SIG-M5 treated with dmso at 0.1 percent for 504 hours (cell line): ENCODE measurements around the gene NPTN.
"Not testable (repeated sequence)": the region's sequence is repeated elsewhere in the genome, so short reads cannot be mapped to it uniquely, and the experiment has no call there.

ENCODE experiments used
- DNase-seq: peaks from one replicate; lab custom pipeline; 2025; ENCODE audit not compliant: unreplicated experiment; lab: John Stamatoyannopoulos, UW

NPTN gene

DNA sequence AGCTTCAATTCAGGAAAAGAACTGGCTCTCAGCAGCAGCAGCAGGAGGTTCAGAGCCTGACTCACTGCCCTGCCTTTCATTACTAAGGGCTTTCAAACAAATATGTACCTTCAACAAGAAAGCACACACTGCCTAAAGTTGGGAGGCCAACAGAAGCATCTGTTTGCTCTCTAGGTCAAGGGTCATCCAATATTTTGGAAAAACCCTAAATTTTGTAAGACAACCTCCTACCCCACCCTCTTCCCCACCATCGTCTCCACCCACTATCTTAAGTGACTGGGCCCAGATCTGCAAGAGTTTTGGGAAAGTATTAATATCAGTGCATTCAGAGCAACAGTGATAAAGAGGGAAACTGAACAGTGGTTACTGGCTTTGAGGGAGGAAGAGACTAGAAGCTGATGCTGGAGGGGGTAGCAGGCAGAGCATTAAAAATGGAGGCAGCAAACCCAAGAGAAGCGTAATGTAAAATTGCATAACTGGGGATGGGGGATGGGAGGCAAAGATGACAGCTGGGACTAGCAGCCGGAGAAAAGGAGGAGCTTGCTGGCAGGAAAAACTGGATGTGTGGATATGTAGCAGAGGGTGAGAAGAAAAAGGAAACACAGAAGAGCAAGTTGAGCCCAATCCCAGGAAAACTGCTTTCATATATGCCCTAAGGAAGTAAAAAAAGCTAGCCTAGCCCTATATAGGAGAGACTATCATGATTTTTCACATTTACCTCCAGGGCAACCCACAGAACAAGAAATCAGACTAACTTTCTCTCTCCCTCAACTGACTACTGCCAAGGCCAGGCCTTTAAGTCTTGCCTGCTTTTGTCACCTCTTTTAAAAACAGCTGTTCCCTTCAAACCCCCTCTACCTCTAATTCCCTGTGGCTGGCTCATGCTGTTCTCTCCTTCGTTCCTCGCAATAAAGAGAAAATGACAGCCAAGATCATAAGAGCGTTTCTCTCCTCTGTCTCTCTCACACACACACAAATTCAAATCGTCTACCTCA is 31.4 kb downstream of the NPTN start:
- DNase-seq = peak; percentile 38

DNA sequence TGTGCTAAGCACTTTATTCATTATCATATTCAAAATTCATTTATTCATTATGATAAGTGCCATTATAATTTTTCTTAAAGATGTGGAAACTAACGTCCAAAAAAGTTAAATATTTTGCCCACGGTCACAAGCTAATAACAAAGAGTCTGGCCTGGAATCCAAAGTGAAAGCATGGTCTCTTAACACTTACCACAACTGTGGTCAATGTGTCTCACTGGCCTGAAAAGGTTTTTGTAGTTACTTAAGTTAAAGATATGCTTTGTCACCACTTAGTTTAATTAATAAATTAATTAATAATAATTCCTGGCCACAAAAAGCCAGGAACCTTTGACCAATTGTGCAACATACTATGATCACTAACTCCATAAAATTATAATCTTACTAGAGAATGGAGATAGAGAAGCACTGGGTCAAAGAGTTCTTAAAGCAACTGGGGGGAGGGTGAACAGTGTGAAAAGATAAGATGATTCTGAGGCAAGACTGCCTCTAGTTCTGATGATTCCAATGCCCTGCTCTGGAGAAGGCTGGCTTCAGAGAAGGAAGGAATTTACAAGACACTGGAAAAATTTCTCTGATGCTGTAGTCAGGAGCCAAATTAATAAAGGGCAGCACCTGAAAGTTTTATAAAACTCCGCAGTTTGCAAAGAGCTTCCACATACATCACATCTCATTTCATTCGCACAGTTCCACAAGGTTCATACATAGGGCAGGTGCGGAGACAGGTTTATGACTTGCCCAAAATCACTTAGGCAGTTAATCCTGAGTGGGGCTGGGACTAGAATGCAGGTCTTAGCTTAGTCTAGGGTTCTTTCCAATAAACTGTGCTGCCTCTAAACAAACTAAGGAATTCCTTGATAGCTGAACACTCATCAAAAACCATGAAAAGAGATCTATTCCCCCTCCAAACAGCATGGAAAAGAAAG is 32.5 kb downstream of the NPTN start:
- DNase-seq = no peak

DNA sequence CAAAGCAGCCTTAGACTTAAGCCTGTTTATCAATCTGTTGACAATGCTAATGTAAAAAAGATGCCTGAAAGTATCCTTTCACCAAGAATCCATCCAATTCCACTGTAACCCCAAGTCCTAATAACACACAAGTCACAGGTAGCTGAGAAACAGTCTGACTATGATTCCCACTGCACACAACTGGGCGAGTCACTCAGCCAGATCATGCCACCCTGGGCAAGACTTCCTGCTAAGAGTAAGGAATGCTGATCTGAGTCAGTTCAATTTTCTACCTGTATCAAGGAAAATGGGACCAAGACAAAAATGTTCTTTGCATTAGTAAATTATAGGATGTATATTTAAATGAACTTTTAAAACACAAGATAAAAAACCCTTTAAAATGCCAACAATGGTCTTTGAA is 33.3 kb downstream of the NPTN start:
- no peak for DNase-seq

DNA sequence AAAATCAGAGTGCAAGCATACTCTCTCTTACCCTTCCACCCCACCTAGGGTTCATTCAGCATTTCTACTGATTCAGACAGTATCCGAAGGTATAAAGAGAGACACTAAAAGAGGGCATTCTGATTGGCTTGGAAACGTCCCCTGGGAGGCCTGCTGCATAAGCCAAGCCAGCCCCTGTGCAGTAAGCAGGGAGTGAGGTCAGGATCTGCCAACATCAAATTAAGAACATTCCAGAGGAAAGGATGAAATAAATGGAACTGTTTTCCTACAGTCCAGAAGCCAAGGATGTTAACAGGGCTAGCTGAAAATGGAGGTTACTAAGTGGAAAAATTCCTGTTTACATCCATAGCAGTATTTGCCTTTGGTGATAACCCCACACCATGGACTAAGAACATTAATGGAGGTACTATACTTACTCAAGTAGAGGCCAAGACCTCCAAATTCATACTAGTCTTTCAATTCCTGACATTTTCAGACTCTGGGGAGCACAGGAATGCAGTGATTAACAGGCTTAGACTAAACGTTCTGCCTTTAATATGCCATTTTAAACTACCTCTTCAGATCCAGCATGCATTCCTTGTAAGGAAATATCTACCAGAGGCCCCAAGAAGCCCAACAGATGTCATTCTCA is 34.5 kb downstream of the NPTN start:
- no peak for DNase-seq

DNA sequence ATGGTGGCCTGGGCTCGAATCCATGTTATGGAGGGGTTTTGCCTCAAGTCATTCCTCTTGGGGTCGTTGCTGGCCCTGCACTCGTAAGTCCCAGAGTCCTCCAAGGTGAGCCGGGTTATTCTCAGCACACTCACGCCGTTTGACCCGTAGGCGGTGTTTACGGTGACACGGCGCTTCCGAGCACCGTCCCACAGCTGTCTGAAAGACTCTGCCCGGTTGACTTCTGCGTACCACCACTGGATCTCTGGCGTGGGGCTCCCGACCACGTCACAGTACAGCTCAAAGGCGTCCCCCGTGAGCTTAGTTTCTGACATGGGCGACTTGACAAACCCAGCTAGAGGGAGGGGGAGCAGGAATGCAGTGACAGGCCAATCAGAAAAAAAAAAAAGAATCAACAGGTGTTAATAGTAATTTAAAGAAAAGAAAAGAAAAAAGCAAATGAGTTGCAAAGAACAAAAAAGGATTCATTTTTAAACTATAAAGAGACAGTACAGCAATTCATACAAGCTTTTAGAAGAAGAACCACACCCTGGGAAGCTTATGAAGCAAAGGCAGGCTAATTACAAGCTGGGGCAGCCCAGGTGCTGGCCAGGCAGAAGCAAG is 36.1 kb downstream of the NPTN start:
- no peak for DNase-seq

DNA sequence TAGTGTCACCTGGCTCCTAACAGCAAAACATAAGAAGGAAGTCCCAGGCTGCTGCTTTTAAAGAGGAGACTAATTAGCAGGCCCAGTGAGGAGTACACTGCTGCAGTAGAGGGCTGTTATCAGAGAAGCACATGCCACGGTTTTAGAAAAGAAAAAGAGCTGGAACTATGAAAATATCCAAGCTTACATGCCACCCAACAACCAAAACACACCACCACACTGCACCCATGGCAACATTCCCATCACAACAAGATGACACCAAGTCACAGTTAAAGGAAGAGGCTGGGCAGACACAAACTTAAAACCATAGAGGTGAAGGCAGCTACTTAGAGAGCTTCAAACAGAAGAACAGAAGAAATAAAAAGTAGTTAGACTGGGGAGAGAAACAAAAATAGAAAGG is 37.0 kb downstream of the NPTN start:
- DNase-seq = no peak

DNA sequence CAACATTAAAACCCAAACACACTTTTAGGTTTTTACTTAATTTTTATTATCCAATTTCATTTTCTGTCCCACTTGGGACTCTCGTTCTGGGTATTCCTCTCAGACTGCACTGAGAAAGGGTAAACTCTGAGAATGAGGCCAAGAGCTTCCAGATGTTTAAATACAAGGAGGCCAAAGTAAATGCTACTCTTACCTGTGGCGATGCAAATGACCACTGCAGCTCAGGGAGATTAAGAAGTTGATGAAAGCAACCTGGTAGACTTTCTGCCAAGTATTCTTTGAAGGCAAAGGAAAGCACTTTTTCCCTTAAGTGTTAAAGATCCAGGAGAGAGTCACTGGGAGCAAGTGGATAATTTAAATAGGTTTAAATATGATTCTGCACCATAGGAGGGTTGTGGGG is 39.1 kb downstream of the NPTN start:
- DNase-seq = no peak

DNA sequence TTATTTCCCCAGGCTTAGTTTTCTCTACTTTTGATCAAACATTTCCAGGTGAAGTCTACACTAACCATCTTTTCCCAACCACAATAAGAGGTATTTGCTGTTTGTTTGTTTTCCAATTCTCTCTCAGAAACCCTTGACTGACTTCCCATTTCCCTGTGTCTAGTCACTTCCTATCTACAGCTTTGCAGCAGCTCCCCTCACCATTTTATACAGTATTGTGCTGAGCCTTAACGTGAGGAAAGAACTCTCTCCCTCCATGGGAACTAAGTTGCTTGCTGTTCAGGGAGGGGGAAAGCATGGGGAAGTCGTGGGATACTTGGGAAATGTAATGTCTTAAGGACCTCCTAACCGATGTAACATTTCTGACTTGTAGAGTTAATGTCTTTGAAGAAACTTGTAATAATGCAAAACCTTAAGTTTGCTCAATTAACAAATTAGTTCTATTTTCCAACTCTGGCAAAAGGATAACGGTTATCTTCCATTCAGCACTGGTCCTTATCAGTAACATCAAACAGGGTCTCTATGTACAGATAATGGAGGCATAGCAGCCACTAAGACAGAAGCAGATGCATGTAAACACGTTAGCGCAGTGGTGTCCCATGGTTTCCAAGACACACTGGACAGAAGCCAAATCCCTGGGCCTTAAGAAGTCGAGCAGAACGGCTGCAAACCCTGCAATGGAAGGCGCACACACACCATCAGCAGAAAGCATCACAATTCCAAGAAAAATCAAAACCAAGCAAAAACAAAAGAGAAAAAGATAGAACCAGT is 39.7 kb downstream of the NPTN start:
- DNase-seq = no peak

DNA sequence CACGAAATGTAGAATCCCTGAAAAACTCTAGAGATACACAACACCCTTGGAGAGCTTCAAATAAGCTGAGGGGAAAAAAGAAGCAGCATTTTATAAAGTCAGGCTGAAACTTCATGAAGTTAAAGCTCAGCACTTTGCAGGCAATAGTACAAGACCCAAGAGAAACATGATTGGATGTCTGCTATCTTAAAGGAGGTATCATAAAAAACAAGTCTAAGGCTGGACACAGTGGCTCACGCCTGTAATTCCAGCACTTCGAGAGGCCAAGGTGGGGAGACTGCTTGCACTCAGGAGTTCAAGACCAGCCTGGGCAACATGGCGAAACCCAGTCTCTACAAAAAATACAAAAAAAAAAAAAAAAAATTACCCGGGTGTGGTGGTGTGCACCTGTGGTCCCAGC is 42.9 kb downstream of the NPTN start:
- DNase-seq = no peak

DNA sequence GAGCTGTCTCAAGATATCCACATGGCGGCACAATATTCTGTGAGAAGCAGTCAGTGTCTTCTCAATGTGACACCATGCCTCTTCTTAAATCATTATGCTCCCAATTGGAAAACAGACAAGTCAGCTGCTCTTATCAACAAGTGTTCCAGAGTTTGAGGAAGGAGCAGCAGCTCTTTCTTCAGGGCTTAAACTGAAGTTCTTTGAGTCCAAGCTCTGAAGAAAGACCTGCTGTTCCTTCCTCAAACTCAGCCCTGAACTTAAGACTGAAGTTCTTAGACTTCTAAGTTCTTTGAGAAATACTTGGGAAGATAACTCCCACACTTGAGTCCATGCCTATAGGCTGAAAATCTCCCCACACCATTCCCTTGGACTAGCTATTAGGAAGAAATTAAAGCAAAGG is 43.4 kb downstream of the NPTN start:
- DNase-seq = no peak

DNA sequence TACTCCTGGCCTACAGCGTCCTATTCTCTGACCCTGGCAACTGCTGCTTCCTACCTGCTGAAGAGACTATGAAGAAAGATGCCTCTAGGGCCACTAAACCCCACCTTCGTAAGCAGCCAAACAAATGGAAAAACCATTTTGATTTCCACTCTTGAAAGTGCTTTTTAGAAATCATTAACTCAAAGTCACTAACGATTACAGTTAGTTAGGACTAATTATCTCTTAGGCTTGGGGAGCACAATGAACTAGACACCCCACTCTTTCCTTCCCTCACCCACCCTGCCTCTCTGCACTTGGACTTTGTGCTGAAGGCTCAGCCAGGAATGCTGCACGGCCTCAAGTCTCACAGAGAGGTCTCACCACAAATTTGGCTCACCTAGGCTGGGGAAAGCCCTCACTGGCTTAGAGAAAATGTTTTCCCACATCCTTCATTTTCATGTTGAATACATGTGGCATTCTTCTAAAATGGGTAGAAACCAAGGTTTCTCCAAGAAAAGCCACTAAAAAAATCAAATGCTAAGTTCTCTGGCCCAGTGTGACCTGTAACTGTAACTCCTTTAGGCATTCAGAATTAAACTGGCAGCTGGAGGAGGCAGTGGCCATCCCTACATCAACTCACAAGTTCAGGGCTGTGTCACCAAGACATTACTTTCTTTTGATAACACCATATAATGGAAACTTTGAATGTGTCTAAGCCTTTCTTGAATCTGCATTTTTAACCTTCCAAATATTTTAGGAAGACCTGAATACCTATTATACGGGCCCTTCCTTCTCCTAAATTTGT is 47.1 kb downstream of the NPTN start:
- DNase-seq = no peak

DNA sequence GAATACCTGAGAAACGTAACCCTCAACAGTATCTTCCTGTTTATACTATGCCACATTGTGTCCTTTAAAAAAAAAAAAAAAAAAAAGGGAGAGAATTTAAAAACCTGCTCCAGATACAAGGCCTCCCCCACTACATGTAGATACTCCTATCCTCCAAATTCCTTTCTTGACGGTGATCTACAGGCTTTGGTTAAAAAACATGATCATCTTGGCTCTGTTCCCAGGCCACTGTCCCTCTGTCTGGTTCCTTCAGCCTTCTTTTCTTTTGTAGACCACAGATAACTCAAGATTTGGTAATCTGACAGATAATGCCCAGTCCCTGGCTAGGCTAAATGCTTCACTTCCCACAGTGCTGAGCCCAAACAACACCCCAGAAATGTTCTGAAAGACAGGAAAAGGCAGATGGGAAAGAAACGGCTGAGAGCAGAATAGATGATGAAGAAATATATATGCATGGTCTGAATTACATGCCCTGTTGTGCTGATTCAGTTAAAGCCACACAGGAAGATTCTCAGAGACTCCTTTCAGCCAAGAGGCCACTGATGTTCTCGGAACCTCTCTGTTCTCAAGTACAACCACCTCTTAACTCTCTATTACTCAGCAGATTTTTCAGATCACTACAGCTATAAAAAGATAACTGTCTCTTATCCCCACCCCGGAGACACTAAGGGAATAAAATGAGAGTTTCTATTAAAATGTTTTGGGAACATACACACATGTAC is 48.3 kb downstream of the NPTN start:
- no peak for DNase-seq

DNA sequence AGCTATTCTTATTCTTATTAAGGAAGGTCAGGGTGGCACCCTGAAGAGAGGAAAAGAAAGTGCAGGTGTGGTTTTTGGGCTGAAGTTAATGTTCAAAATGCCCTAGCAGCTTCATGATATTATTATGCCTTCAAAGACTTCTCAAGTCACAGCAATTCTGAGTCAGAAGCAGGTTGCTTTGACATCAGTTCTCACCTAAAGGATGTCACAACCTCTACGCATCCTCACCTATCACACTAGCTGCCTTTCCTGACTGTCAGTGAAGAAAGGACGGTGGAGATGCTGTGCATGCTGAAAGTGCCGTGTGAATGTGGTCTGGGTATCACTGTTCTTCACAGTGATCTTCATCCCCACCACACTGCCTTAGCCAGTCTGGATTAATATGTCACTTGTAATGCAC is 49.6 kb downstream of the NPTN start:
- DNase-seq = no peak

DNA sequence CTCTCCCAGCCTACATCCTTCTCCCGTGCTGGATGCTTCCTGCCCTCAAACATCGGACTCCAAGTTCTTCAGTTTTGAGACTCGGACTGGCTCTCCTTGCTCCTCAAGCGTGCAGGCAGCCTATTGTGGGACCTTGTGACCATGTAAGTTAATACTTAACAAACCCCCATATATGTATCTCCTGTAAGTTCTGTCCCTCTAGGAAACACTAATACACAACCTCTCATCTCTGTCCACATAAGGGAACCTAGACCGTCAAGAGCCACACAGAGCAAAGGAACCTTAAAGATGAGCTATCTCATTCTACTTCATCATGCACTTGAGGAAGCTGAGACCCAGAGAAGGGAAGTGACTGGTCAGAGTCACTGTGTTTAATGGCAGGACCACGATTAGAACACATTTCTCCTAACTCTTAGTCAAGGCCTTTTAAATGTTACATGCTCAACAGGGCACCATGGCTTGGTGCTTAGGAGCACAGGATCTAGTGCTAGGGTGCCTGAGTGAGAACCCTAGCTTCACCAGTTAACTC is 50.3 kb downstream of the NPTN start:
- DNase-seq = no peak

DNA sequence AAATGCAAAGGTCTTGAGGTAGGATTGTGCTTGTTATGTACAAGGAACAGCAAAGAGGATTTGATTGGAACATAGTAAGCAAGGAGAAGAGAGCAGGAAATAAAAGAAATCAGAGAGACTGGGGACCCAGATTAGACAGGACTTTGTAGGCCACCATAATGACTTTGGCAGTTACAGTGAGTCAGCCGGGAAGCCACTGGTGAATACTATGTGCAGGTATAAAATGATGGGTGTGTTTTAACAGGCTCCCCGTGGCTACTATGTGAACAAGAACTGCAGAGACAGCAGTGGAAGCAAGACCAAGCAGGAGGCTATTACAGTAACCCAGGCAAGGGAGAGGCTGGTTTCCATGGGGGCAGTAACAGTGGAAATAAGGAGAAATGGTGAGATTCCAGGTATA is 55.2 kb downstream of the NPTN start:
- no peak for DNase-seq

DNA sequence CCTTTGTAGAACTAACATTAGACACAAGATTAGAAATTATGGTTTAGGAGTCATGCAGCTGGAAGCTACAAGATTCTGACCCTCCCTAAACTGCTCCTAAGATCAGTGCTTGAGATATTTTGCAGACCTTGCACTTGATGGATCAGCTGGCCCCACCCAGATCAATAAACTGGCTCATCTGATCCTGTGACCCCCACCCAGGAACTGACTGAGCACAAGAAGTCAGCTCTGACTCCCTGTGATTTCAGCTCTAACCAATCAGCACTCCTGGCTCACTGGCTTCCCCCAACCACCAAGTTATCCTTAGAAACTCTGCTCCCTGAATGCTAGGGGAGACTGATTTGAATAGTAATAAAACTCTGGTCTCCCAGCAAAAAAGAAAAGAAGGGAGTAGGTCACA is 55.6 kb downstream of the NPTN start:
- DNase-seq = not testable (repeated sequence)

DNA sequence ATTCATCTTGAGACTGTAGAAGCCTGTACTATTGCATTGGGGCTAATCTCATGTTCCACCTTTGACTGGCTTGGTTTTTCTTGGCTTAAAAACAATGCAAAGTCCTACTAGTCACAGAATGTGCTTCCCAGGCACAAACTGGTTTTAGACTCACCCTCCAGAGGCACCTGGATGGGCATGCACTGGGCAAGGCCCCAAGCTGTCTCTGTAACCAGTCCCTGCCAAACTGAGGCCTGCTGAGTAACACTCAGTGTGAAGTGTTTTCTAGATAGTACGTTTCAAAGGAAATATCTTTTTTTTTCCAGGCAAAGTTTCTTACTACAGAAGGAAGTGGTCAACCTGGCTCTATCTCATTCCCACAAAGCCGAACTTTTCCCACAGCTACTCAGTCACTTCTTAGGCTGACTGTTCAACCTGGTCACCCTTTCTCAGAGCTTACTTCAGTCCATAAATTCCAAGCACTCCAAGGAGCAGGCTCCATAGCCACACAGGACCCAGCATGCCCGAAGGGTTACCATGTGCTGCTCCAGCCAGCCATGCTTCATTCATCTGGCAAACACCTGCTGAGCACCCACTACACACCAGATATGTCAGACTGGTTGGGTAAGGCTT is 57.4 kb downstream of the NPTN start:
- DNase-seq = no peak

DNA sequence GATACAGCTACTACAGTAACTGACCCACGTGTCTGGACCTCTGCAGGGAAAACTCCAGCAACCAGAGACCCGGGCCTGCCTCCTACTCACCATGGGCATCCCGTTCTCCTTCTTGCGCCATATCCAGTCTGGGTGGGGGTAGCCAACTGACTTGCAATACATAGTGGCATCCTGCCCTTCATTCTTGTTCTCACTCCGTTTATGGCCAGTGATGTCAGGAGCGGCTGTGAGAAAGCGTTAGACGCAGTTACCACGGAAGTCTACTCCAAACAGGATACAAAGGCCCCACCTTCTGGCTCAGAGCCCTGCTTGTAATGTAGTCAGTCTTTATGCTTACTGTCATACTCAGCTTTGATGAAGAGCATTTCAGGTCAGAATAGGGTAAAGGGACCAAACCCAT is 59.6 kb downstream of the NPTN start:
- no peak for DNase-seq
